DMS153 treated with DMSO at 0.1 percent for 48 hours (cell line): ENCODE results near the gene GAPDHS.

Source experiments
- DNase-seq: peaks from one replicate; lab custom pipeline; 2025; ENCODE audit not compliant: unreplicated experiment; lab: John Stamatoyannopoulos, UW

Gene GAPDHS

DNA sequence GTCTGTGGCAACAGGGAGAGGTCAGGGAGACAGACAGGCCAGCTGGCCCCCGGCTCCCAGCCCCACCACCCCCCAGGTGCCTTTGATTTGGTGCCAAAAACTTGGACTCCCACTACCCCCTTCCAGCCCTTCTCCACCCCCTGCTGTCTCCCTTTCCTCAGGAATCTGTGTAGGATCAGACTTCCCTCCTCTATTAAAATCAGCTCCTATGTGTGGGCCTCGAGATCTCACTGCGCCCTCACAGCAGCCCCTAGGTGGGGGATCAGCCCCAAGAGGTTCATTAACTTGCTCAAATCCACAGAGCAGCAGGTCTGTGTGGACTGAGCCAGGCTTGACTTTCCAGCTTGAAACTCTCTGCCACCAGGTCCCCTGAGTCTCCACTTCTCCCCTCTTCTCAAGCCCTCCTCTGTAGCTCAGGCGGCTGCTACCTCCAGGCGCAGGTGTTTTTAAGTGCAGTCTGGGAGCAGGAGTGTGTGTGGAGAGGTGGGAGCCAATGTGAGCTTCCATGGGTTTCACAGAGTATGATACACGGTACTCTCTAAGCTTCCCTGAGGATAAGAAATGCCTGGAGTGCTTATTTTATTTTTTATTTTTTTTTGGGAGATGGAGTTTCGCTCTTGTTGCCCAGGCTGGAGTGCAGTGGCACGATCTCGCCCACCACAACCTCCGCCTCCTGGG lies 1.7 kb downstream of the GAPDHS start:
- no peak for DNase-seq

DNA sequence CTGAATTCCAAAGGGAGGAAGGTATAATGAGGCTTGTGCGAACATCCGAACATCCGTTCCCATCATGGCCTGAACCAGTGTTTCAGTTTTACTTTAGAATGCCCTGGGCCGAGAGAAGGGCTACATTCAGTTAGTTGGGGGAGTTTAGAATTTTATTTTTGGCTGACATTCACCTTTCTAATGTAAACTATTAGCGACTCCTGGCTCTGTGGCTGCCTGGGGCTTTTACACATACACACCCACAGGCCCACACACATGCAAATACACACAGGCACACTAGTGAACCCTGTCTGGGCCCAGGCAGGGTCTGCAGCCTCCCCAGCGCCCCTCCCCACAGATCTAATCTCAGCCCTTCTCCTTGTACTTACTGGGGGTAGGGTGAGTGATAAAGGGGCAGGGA lies 6.1 kb downstream of the GAPDHS start:
- DNase-seq: no peak

DNA sequence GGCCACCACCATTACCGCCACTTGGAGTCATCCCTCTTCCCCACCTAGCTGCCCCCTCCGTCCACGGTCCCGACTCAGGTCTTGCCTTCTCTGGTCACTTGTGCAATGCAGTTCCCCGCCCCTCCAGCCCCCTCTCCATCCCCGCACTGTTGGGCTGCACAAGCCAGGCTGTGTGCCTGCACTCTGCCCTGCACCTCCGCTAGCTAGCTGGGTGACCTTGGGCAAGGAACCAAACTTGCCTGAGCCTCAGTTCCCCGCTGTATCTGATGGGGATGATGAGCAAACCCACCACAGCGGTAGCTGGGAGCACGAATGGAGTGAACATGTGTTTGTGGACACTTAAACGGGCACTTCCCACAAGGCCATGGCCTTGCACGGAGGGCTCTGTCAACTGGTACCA lies 6.6 kb downstream of the GAPDHS start:
- no peak for DNase-seq

DNA sequence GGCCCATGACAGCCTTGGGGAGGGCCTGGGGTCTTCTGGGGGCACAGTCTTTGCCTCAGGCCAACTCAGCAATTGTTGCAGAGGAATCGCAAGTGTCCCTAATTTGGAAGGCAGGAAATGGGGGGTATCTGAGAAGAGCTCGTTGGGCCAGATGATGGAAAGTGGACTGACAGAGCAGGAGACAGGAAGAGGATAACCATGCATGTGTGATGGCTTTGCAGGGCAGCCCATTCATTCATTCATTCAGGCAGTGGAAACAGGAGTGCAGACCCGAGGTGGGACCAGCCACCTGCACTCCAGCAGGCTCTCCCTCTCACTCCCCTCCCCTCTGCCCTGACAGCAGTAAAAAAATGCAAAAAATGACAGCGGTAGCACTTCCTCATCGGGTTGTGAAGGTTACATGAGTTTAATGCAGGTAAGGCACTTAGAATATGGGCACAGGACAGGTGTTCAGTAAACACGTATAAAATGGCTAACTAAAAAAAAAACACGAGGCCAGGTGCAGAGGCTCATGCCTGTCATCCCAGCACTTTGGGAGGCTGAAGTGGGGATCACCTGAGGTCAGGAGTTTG lies 7.2 kb downstream of the GAPDHS start:
- no peak for DNase-seq

DNA sequence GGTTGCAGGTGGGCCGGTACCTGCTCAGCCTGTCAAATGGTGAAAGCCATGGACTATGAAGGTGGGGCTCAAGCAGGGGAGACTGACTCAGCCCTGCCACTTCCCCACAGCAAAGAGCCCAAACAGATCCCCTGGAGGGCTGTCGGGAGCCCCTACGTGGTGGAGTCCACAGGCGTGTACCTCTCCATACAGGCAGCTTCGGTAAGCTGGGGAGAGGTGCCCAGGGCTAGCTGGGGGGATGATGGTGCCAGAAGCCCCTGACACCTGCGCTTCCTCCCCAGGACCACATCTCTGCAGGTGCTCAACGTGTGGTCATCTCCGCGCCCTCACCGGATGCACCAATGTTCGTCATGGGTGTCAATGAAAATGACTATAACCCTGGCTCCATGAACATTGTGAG lies 9.0 kb downstream of the GAPDHS start:
- DNase-seq: no peak

DNA sequence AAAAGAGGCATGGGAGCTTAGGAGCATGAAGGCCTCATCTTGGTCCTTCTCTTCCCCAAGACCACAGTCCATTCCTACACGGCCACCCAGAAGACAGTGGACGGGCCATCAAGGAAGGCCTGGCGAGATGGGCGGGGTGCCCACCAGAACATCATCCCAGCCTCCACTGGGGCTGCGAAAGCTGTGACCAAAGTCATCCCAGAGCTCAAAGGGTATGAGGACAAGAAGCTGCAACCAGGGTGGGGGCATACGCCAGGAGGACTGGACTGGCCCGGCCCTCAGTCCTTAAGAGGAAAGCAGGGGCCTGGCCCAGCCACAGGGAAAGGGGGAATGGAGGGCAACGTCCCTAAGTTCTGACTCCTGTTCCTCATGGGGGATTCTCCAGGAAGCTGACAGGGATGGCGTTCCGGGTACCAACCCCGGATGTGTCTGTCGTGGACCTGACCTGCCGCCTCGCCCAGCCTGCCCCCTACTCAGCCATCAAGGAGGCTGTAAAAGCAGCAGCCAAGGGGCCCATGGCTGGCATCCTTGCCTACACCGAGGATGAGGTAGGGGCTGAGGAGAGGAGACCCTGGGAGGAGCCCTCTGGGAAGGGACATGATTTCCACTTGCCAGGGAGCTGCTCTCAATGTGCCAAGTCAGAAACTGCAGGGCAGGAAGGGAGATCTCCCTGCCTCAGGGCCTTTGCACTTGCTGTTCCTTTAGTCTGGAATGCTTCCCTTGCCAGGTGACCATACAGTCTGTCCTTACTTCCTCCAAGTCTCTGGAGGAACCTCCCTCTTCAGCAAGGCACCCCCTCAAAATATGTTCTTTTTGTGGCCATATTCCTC lies 10.2 kb downstream of the GAPDHS start:
- DNase-seq: no peak

DNA sequence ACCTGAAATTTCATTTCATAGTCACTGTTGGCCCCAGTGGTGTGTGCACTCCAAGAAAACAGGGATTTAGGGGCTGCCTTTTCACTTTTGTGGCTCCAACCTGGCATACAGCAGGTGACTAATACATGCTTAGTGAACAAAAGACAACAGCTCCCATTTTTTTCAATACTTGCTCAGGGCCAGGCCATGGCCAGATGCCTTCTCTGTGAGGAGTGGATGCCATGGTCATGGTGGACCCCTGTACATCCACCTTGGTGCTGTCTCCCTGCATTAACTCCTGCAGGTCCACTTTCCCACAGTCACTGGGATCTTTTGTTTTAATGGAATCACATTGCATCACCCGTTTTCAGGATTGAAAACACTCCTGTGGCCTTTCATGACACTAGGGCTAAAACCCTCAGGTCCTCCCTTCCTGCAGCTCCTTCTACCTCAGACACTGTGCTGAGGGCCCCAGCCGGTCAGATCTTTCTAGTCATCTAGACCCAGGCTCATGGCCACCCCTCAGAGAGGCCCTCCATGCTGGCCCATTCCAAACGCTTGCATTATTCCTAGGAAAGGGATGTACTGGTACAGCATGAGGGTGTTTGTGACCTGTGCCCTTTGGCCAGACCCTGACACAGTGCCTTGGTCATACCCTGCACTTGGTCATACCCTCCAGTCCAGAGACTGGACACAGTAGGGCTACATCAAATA lies 11.0 kb downstream of the GAPDHS start:
- no peak for DNase-seq

DNA sequence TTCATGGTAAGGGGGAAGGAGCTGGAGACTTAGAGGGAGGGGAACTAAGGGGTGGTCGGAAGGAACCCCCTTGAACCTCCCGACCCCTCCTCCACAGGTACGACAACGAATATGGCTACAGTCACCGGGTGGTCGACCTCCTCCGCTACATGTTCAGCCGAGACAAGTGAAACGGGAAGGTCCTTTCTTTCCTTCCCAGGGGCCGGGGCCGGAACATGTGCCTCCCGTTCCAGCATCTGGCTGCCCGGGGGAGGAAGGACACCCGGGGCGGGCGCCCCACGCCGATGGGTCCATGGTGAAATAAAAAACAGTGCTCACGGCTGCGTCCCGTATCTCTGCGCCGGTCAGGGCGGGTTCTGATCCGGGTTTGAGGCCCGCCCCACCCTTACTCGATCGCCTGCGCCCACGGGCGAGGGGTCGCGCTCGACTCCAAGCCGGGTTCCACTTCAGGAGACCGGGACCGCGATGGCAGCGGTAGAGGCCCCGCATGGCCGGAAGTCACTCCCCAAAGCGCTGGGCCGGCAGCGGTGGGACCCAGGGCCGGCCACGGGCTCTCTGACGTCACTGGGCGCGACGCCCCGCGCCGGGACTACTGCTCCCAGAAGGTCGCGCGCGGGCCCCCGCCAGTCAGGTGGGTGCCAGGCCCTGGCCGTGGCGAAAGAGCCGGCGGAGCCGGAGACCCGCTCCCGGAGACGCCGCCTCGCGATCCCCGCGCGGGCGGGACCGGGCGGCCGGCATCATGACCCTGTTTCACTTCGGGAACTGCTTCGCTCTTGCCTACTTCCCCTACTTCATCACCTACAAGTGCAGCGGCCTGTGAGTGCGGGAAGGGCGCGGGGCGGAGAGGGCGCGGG lies 12.0 kb downstream of the GAPDHS start, which contains the start of gene TMEM147:
TSS of gene TMEM147 (plus strand) at position 626 of the 854 bp plus-strand sequence. CDS start at position 740, 114 bp downstream.
- DNase-seq: peak; percentile 84

DNA sequence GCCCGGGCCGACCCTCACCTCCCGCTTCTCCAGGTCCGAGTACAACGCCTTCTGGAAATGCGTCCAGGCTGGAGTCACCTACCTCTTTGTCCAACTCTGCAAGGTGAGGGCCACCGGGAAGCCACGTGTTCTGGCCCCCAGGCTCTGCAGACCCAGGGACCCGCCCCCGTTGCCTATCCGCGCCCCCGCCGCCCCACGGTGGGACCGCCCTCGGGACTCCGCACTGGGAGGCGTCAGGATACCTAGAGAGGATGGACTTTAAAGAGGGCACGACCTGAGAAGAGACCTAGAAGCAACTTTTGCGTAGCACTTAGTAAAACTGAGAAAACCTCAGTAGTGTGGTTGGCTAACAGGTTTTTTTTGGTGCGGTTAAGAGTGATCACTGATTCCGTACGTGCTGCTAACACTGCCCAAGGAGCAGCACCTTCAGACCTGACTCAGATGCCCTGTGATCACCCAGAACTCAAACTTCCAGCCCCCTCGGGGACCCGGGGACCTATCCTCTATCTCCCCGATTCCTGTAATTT lies 12.7 kb downstream of the GAPDHS start:
- no peak for DNase-seq

DNA sequence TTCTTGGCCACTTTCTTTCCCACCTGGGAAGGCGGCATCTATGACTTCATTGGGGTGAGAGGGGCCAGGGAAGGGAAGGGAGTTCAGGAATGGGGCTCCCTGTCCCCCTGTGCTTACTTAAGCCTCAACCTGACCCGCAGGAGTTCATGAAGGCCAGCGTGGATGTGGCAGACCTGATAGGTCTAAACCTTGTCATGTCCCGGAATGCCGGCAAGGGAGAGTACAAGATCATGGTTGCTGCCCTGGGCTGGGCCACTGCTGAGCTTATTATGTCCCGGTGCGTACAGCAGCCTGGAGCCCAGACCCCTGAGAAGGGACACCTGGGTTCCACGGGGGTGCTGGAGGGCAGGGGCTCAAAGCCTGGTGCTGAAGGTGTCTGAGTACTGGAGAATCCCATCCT lies 13.3 kb downstream of the GAPDHS start:
- no peak for DNase-seq

DNA sequence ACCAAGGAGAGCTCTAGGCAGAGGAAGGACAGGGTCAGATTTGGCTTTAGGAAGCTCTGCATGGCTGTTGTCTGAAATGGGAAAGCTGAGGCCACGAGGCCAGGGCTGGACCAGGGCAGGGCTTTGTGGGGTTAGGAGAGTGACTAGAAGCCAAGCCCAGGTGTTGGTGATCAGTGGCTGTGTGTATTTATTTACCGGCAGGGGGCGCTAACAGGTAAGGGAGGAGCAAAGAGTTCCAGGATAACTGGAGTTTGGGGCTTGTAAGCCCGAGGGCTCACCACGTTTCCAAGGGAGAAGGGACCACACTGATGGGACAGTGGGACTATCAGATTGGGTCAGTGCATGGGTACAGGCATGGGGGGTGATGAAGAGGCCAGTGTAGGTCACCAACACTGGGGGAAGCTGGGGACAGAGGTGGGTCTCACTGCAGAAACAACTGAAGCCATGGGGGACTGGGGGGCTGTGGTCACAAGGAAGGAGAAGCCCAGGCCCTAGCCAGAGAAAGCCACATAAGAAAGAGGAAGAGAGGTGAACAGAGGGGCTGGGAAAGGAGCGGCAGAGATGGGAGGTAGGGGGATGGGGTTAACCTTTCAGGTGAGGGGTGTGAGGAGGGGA lies 16.0 kb downstream of the GAPDHS start:
- peak; percentile 55 for DNase-seq

DNA sequence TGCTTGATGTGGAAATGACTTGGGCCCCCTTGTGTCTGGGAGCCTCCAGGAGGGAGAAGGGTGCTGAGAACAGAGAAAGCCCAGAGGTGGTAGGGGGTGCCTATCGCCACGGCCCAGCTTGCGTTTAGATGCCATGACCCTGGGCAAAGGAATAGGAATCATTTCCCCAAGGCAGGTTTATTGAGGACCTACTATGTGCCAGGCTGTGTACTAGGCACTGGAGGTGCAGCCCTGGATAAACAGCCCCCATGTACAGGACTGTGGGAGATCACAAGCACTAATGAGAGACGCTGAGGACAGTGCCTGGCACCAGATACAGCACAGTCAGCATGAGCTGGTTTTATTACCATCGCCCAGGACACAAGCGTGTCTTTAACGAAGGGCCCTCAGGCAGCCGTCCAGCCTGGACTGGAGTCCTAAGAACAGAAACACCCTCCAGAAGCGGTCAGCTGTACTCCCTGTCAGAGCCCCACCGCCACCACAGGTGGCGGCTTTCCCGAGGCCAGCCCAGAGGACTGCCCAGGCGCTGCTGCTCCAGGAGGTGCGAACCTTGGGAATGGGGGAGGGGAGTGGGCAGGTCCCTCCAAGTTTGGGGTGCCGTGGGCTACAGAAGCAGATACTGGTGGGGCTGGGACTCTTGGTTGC lies 16.7 kb downstream of the GAPDHS start:
- no peak for DNase-seq

DNA sequence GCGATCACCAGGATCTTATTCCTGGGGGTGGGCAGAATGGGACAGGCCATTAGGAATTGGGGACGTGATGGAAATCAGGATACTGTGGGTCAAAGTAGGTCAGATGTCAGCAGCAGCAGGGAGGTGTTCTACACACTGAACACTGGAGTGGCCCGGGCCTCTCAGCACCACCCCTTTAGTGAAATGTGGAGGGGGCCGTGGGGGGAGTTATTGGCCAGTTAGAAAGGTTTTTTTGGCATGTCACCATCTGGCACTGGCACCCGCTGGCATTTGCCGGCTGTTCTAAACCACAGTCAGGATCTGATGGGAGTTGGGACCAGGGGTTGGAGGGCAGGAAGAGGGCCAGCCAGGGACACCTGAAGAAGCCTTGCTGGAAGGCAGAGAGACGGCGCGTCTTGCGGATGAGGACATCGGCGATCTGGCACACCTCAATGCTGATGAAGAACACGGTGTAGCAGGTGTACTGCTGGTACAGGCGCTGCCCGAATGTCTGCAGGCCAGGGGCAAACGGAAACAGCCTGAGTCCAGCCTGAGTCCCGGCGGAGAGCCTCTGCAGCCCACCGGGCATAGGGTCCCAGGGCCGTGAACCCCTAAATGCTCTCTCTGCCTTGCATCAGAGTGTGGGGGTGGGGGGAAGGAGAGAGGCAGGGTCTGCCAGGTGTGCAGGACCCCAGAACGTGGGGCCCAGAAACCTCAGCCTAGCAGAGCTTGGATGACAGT lies 18.0 kb downstream of the GAPDHS start:
- DNase-seq: no peak

DNA sequence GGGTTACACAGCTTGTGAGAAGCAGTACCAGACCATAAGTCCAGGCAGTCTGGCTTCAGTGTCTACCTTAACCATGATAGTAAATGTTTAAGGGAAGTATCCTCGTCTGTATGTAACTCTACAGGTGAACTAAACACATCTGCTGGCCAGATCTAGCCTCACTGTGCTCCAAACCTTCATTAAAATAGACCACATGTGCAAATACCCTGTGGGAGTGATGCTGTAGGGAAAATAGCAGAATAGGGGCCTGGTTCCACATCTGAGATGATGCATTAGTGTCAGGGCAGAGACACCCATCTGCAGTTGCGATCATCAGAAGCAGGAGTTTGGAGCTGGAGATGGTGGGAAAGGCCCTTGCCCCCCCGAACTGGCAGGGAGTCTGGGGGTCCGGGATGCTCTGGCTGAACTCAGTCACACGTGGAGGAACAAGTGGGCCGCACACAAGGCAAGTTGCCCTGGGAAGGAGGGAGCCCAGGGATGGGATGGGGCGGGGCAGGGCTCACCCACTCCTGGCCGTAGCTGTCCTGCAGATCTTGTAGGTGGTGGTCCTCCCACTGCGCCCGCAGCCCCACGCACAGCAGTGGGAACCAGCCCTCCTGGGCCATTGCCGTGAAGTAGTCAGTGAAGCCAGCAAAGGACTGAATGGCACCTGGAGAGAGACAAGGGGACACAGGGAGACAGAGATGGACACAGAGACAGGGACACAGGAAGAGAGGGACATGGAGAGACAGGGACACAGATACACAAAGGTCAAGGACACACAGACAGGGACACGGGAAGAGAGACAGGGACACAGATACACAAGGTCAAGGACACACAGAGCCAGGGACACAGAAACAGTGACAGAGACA lies 19.5 kb downstream of the GAPDHS start:
- DNase-seq: no peak

DNA sequence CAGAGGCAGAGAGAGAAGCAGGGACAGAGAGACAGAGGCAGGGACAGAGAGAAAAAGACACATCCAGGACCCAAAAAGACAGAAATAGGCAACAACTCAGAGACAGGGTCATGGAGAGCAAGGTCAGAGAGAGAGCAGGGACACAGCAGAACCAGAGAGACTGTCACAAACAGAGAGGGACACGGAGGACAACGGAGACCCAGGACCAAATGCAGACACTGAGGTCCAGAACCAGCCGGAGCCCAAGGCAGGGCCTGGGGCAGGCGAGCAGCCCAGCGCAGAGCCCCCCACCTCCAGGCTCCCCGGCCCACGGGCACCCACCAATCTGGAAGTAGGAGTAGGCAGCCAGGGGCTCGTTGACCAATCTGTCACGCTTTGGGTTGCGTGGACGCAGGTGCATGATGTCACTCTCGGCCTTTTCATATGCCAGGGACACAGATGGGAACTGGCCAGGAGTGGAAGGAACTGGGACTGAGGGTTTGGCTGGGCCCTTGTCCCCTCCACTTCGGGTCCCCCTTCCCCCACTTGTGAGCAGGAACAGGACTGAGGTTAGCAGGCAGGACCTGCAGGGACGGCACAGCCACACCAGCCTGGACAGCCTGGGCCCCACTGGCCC lies 20.2 kb downstream of the GAPDHS start:
- DNase-seq: no peak

DNA sequence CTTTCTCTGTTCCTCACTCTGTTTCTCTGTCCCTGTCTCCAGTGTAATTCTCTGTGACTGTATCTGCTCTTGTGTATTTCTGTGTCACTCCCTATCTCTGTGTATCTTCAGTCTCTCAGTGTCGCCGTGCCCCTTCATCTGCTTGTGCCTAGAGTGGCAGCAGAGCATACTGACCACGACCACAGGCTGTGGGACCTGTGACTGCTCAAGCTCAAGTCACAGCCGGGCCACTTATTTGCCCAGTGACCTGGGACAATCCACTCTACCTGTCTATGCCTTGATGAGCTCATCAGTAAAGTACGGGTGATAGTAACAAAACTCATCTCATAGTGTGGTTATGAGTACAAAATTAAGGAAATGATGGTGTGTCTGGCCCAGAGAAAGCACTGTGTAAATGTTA lies 20.8 kb downstream of the GAPDHS start:
- no peak for DNase-seq

DNA sequence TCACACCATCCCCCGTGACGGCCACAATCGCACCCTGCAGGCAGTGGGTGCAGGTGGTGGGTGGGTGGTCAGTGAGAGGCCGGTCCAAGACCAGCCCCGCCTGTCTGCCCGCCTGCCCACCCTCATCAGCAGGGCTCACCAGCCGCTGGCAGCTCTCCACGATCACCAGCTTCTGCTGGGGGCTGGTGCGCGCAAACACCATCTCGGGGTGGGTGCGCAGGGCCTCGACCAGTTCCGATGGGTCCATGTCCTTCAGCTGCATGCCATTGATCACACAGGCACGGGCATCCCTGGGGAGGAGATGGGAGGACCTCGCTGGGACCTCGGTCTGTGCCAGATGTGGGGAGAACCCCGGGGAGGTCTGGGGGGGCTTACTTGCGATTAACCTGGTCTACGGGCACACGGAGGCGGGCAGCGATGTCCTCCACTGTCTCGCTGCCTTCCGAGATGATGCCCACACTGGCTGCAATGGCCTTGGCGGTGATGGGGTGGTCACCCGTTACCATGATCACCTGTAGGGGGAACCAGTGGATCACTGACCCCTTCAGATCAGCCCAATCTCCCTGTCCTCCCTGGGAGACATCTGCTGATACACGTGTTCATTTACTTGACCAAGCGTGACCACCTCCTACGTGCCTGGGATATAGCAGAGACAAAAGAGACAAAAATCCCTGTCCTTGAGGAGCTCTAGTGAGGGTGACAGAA lies 22.2 kb downstream of the GAPDHS start:
- DNase-seq: no peak
